PFSK-1 (cell line): Measurements from ENCODE around the gene ATP6V1G2.

ENCODE experiments used
- POLR2AphosphoS5 ChIP-seq: IDR thresholded peaks from 2 replicates; pipeline ENCODE4 v1.6.1; 2012; ENCODE audit warnings: low read depth, mild to moderate bottlenecking, control low read depth, low read length, moderate library complexity
- SIN3A ChIP-seq: IDR thresholded peaks from 2 replicates; pipeline ENCODE4 v1.6.1; 2012; ENCODE audit warnings: mild to moderate bottlenecking, low read length, moderate library complexity, borderline replicate concordance; ENCODE audit not compliant: insufficient read depth
- TAF1 ChIP-seq: IDR thresholded peaks from 2 replicates; pipeline ENCODE4 v1.6.1; 2012; ENCODE audit warnings: low read length, control low read depth, borderline replicate concordance; ENCODE audit not compliant: insufficient read depth

DNA sequence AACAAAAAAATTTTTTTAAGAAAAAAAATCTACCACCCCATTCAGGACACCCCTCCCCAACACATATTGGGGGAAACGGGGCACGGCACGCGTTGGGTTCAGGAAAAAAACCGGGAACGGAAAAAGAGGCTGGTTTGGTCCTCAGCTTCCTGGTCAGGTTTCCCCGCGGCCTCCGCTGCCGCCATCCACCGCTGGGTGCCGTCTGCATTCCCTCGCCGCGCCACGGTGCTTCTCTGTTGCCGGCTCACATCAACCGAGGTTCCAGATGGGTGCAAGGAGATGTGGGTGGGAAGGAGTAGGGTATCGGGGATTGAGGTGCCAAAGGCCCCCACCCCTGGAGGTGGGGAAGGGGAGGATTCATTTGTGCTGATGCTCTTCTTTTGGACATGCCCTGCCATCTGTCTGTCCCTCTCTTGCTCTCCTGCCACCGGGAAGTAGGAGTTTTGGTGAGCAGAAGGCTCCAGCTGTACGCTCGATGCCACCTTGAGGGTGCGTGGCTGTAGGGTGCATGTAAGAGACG is 11.8 kb downstream of the ATP6V1G2 start:
- TF ChIP-seq TAF1 = no peak
- TF ChIP-seq POLR2AphosphoS5 = 0 out of 2 replicates have a peak, but pooled peaks have one; percentile 7
- TF ChIP-seq SIN3A = no peak
